Measurements from ENCODE around the gene ZNF45. TPM values are rescaled to one million over a fixed set of nuclear protein-coding genes. Genes with fewer than 3 reads are reported as not detected.

ZNF45 gene
- total RNA-seq, 2 experiments from 2014 or later, result 21.0 to 22.4 TPM

GRCh38 chr19:43941209-43941608 lies 6.1 kb upstream of the ZNF45 start:
- DNase-seq (no peak), ATAC-seq (ENCODE audit: low read depth) (no peak)
- Mint-ChIP-seq H3K27me3 (peaks cover 15% of the 10 kb centered on the region), H3K4me1 (no peaks in the 10 kb centered on the region), H3K36me3 (no peaks in the 10 kb centered on the region), H3K27ac (no peak overlapping the region), H3K4me3 (no peak overlapping the region), H3K9me3 (peaks cover 28% of the 10 kb centered on the region)
- POLR2A ChIA-PET, result no interaction called here

- Mint-ChIP-seq H3K27me3 (peaks cover 11% of the 10 kb centered on the region), H3K4me3 (no peak overlapping the region), H3K9me3 (peaks cover 23% of the 10 kb centered on the region), H3K4me1 (no peaks in the 10 kb centered on the region), H3K27ac (no peak overlapping the region), H3K36me3 (no peaks in the 10 kb centered on the region)
- POLR2A ChIA-PET, result no interaction called here
- ATAC-seq (ENCODE audit: low read depth), result no peak
- no peak for DNase-seq
These were observed 5.6 kb upstream of the ZNF45 start for GRCh38 chr19:43940719-43941118.

DNA sequence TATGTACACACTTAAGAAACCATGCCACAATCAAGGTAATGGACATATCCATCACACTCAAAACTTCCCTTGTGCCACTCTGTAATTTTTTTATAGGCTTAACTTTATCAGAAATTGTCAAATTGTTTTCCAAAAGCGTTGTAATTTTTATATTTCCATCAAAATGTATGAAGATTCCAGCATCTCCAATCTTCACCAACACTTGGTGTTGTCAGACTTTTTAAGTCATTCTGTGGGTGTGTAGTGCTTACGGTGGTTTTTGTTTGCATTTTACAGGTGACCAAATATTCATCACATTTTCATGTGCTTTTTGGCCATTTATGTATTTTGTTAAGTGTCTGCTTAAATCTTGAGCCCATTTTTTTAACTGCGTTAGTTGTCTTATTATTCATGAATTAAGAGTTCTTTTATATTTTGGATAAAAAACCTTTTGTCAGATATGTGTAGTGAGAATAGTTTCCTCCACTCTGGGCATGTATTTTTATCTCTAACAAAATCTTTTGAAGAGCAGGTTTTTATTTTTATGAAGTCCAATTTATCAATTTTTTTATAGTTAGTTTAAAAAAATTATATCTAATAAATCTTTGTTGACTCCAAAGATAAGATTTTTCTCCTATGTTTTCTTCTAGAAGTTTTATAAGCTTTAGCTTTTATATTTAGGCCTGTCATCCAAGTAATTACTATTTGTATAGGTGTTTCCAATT lies 4.6 kb upstream of the ZNF45 start:
- POLR2A ChIA-PET, result no interaction called here
- no peak for ATAC-seq (ENCODE audit: low read depth)
- H3K4me1 Mint-ChIP-seq, result peaks cover 4% of the 10 kb centered on the region
- H3K9me3 Mint-ChIP-seq, result peaks cover 20% of the 10 kb centered on the region
- DNase-seq, result no peak
- no peak overlapping the region for H3K4me3 Mint-ChIP-seq
- peaks cover 11% of the 10 kb centered on the region for H3K27me3 Mint-ChIP-seq
- no peaks in the 10 kb centered on the region for H3K36me3 Mint-ChIP-seq
- H3K27ac Mint-ChIP-seq, result no peak overlapping the region

DNA sequence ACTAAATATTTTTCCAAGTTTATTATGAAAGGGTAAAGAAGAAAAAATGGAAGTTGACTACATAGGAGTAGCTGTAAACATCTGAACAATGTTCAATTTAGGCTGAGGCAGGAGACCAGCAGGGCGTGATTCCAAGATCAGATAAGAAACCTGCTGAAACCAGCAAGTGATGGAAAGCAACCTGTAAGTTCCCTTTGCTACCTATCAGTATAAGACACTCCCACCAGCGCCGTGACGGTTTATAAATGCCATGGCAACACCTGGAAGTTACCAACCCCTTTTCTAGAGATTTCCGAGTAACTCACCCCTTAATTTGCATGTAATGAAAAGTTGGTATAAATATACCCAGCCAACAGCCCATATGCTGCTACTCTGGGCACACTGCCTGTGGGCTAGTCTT lies 1.1 kb upstream of the ZNF45 start:
- POLR2A ChIA-PET, result interaction anchor here (1.5 to 1.7 kb wide), 3 partner anchors 15 to 564 kb away, joined by 5 to 10 read pairs (median 6); partner anchors contain the start of genes ZNF180, ZNF221 and ZNF283
- ATAC-seq (ENCODE audit: low read depth) (no peak), DNase-seq (no peak)
- Mint-ChIP-seq H3K9me3 (peaks cover 19% of the 10 kb centered on the region), H3K27ac (no peak overlapping the region), H3K36me3 (peaks cover 22% of the 10 kb centered on the region), H3K4me1 (peaks cover 13% of the 10 kb centered on the region), H3K4me3 (no peak overlapping the region), H3K27me3 (no peaks in the 10 kb centered on the region)

DNA sequence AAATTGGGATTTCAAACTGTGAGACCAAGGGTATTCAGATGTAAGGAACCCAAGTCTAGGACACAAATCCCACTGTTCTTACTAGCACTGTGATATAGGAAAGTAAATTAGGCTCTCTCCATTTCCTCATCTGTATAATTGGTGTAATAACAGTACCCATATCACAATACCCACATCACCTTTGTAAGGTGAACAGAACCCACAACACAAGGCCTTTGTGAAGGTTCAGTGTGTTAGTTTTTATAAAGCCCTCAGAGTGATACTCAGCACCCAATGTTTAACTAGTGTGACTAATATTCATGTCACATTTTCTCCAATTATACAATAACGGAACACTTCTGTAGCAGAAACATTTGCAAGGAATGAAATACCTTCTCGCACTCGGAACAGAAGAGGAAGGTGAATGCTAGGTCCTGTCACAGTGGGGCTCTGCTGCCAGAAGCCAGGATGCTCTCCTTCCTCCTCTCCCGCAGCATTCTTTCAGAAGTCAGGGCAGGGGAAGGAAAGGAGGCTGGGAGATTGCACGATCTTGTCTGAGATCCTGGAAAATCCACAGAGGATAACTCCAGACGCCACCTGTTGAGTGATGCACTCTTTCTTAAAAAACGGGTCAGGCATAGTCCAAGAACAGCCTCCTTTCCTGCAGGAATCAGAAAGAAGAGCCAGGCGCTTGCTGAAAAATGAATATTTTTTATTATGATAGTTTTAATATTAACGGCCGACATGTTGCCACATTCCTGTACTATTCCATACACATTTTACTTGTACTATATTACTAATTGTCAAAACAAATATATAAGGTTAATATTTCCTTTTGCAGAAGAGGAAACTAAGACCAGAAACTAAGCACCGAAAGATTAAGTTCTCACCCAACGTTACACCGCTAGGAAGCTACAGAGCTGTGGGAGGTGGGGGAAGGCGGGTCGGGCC lies 762 bp downstream of the ZNF45 start:
- H3K36me3 Mint-ChIP-seq, result peaks cover 40% of the 10 kb centered on the region
- H3K27me3 Mint-ChIP-seq, result no peaks in the 10 kb centered on the region
- ATAC-seq (ENCODE audit: low read depth) (no peak), DNase-seq (no peak)
- H3K27ac Mint-ChIP-seq, result peak overlapping the region; percentile 87
- POLR2A ChIA-PET, result interaction anchor here (1.0 to 1.7 kb wide), 11 partner anchors 12 to 566 kb away, joined by 3 to 10 read pairs (median 4); partner anchors contain the start of genes ZNF180, ZNF221, ZNF222 and ZNF224
- H3K4me1 Mint-ChIP-seq, result peaks cover 13% of the 10 kb centered on the region
- peaks cover 19% of the 10 kb centered on the region for H3K9me3 Mint-ChIP-seq
- H3K4me3 Mint-ChIP-seq, result peak overlapping the region; percentile 93

GRCh38 chr19:43928820-43929219 lies 6.3 kb downstream of the ZNF45 start:
- H3K36me3 Mint-ChIP-seq, result peaks cover 89% of the 10 kb centered on the region
- no peak overlapping the region for H3K4me3 Mint-ChIP-seq
- POLR2A ChIA-PET, result no interaction called here
- peaks cover 2% of the 10 kb centered on the region for H3K4me1 Mint-ChIP-seq
- H3K27me3 Mint-ChIP-seq, result no peaks in the 10 kb centered on the region
- DNase-seq (no peak), ATAC-seq (ENCODE audit: low read depth) (no peak)
- no peak overlapping the region for H3K27ac Mint-ChIP-seq
- H3K9me3 Mint-ChIP-seq, result peaks cover 20% of the 10 kb centered on the region

- H3K9me3 Mint-ChIP-seq, result peaks cover 22% of the 10 kb centered on the region
- H3K4me3 Mint-ChIP-seq, result no peak overlapping the region
- no peaks in the 10 kb centered on the region for H3K4me1 Mint-ChIP-seq
- H3K27ac Mint-ChIP-seq, result no peak overlapping the region
- DNase-seq (no peak), ATAC-seq (ENCODE audit: low read depth) (no peak)
- peaks cover 90% of the 10 kb centered on the region for H3K36me3 Mint-ChIP-seq
- H3K27me3 Mint-ChIP-seq, result no peaks in the 10 kb centered on the region
- POLR2A ChIA-PET, result no interaction called here
These were observed 11.2 kb downstream of the ZNF45 start for GRCh38 chr19:43923875-43924274.

GRCh38 chr19:43914051-43914450 lies 21.0 kb downstream of the ZNF45 start:
- POLR2A ChIA-PET, result interaction anchor here (1.9 kb wide), 1 partner anchor 21 kb away, joined by 5 read pairs; the partner anchor contains the start of gene ZNF45
- H3K36me3 Mint-ChIP-seq, result peaks cover 67% of the 10 kb centered on the region
- peaks cover 51% of the 10 kb centered on the region for H3K9me3 Mint-ChIP-seq

GRCh38 chr19:43913383-43913782 lies 21.7 kb downstream of the ZNF45 start:
- no peaks in the 10 kb centered on the region for H3K27me3 Mint-ChIP-seq
- H3K9me3 Mint-ChIP-seq, result peaks cover 54% of the 10 kb centered on the region
- no peak for DNase-seq
- H3K27ac Mint-ChIP-seq, result no peak overlapping the region
- H3K4me1 Mint-ChIP-seq, result no peaks in the 10 kb centered on the region
- H3K4me3 Mint-ChIP-seq, result no peak overlapping the region
- peaks cover 63% of the 10 kb centered on the region for H3K36me3 Mint-ChIP-seq
- no peak for ATAC-seq (ENCODE audit: low read depth)
- POLR2A ChIA-PET, result interaction anchor here (1.9 kb wide), 1 partner anchor 22 kb away, joined by 5 read pairs; the partner anchor contains the start of gene ZNF45

More at GRCh38 chr19:43914051-43914450, 21.0 kb downstream of the ZNF45 start:
- no peaks in the 10 kb centered on the region for H3K4me1 Mint-ChIP-seq
- H3K27ac Mint-ChIP-seq, result no peak overlapping the region
- ATAC-seq (ENCODE audit: low read depth) (no peak), DNase-seq (no peak)
- H3K27me3 Mint-ChIP-seq, result no peaks in the 10 kb centered on the region
- H3K4me3 Mint-ChIP-seq, result no peak overlapping the region

GRCh38 chr19:43910884-43911283 lies 24.2 kb downstream of the ZNF45 start:
- Mint-ChIP-seq H3K36me3 (peaks cover 40% of the 10 kb centered on the region), H3K9me3 (peaks cover 60% of the 10 kb centered on the region), H3K4me3 (no peak overlapping the region), H3K27me3 (no peaks in the 10 kb centered on the region), H3K4me1 (no peaks in the 10 kb centered on the region), H3K27ac (no peak overlapping the region)
- DNase-seq, result no peak
- ATAC-seq (ENCODE audit: low read depth), result no peak
- POLR2A ChIA-PET, result no interaction called here

DNA sequence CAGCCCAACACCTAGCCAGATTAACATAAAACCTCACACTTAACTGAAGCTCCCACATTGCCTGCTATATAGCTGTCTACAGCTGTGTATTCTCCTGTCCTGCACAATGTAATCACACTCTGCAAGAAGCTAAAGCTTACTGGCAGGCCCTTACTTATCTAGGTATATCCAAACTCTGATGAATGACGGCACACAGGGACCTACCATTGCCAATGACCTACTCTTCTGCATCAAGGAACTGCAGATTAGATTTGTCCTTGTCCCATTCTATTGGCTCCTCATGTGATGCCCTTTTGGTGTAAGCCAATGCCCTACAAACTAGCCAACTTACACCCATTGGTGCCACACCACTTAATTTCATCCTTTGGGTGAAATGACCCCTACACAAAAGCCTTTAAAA lies 26.4 kb downstream of the ZNF45 start:
- ATAC-seq (ENCODE audit: low read depth) (no peak), DNase-seq (no peak)
- Mint-ChIP-seq H3K9me3 (peaks cover 52% of the 10 kb centered on the region), H3K27me3 (no peaks in the 10 kb centered on the region), H3K4me1 (no peaks in the 10 kb centered on the region), H3K27ac (no peak overlapping the region), H3K36me3 (peaks cover 26% of the 10 kb centered on the region), H3K4me3 (no peak overlapping the region)
- POLR2A ChIA-PET, result no interaction called here

- H3K27ac Mint-ChIP-seq, result no peak overlapping the region
- DNase-seq (no peak), ATAC-seq (ENCODE audit: low read depth) (no peak)
- H3K4me1 Mint-ChIP-seq, result peaks cover under 1% of the 10 kb centered on the region
- peaks cover 25% of the 10 kb centered on the region for H3K36me3 Mint-ChIP-seq
- H3K9me3 Mint-ChIP-seq, result peaks cover 45% of the 10 kb centered on the region
- no peak overlapping the region for H3K4me3 Mint-ChIP-seq
- POLR2A ChIA-PET, result no interaction called here
- H3K27me3 Mint-ChIP-seq, result no peaks in the 10 kb centered on the region
These were observed 28.3 kb downstream of the ZNF45 start for GRCh38 chr19:43906774-43907173.

- Mint-ChIP-seq H3K9me3 (peaks cover 44% of the 10 kb centered on the region), H3K4me3 (no peak overlapping the region), H3K4me1 (peaks cover 6% of the 10 kb centered on the region), H3K27ac (no peak overlapping the region), H3K36me3 (peaks cover 30% of the 10 kb centered on the region), H3K27me3 (no peaks in the 10 kb centered on the region)
- no peak for DNase-seq
- POLR2A ChIA-PET, result interaction anchor here (1.6 kb wide), 1 partner anchor 29 kb away, joined by 3 read pairs; the partner anchor contains the start of gene ZNF45
- no peak for ATAC-seq (ENCODE audit: low read depth)
These were observed 29.2 kb downstream of the ZNF45 start for GRCh38 chr19:43905897-43906296.
